Progenitor cell of endocrine pancreas (in vitro differentiated cells): Measurements from ENCODE around the gene TWNK. TPM values are rescaled to one million over a fixed set of nuclear protein-coding genes. Genes with fewer than 3 reads are reported as not detected.

Source experiments
- DNase-seq: peaks from one replicate; pipeline ENCODE4 v3.0.0; 2021; ENCODE audit warnings: low spot score; ENCODE audit not compliant: unreplicated experiment
- H3K27ac Mint-ChIP-seq: 2 replicates; pipeline ENCODE4 v1.8.0; 2021; ENCODE audit warnings: mild to moderate bottlenecking, moderate library complexity, mixed read lengths
- H3K27me3 Mint-ChIP-seq: 2 replicates; pipeline ENCODE4 v1.8.0; 2021; ENCODE audit warnings: mixed read lengths
- H3K36me3 Mint-ChIP-seq: 2 replicates; pipeline ENCODE4 v1.8.0; 2022; ENCODE audit warnings: mixed read lengths; ENCODE audit not compliant: insufficient read depth
- H3K4me1 Mint-ChIP-seq: 2 replicates; pipeline ENCODE4 v1.8.0; 2021; ENCODE audit warnings: low read depth, mixed read lengths
- H3K4me3 Mint-ChIP-seq: 2 replicates; pipeline ENCODE4 v1.8.0; 2021; ENCODE audit warnings: low read depth, mild to moderate bottlenecking, moderate library complexity, mixed read lengths
- H3K9me3 Mint-ChIP-seq: 2 replicates; pipeline ENCODE4 v1.8.0; 2021; ENCODE audit warnings: low read depth, mixed read lengths
- total RNA-seq: library from RNA; stranded (reverse); gene quantifications from 2 replicates; pipeline ENCODE4 v1.2.1, GENCODE V29; 2021
- TF ChIP-seq, protein P1 (sequence below): fragments of 200-600 bp; sonication (generic); IDR thresholded peaks from one replicate; pipeline ENCODE4 v1.5.0; 2021; ENCODE audit warnings: antibody characterized with exemption, mild to moderate bottlenecking; ENCODE audit not compliant: unreplicated experiment

The TWNK gene
- total RNA-seq, 1 donor from 2014 or later, result 13.3 TPM

DNA sequence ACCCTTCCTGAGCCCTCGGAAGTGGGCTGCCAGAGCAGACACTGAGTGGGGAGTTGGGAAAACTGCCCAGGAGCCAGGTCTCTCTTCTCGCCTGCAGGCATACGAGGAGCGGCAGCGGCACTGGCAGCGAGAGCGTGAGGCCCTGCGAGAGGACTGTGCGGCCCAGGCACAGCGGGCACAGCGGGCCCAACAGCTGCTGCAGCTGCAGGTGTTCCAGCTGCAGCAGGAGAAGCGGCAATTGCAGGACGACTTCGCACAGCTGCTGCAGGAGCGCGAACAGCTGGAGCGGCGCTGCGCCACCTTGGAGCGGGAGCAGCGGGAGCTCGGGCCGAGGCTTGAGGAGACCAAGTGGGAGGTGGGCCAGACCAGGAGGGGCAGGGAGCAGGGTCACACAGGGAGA lies 18.0 kb downstream of the TWNK start:
- Mint-ChIP-seq H3K27me3 (no peaks in the 10 kb centered on the region), H3K9me3 (no peaks in the 10 kb centered on the region), H3K27ac (no peak overlapping the region), H3K4me1 (peaks cover 12% of the 10 kb centered on the region), H3K36me3 (peaks cover 6% of the 10 kb centered on the region), H3K4me3 (no peak overlapping the region)
- TF ChIP-seq, protein P1, sequence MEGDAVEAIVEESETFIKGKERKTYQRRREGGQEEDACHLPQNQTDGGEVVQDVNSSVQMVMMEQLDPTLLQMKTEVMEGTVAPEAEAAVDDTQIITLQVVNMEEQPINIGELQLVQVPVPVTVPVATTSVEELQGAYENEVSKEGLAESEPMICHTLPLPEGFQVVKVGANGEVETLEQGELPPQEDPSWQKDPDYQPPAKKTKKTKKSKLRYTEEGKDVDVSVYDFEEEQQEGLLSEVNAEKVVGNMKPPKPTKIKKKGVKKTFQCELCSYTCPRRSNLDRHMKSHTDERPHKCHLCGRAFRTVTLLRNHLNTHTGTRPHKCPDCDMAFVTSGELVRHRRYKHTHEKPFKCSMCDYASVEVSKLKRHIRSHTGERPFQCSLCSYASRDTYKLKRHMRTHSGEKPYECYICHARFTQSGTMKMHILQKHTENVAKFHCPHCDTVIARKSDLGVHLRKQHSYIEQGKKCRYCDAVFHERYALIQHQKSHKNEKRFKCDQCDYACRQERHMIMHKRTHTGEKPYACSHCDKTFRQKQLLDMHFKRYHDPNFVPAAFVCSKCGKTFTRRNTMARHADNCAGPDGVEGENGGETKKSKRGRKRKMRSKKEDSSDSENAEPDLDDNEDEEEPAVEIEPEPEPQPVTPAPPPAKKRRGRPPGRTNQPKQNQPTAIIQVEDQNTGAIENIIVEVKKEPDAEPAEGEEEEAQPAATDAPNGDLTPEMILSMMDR, result no peak
- no peak for DNase-seq

DNA sequence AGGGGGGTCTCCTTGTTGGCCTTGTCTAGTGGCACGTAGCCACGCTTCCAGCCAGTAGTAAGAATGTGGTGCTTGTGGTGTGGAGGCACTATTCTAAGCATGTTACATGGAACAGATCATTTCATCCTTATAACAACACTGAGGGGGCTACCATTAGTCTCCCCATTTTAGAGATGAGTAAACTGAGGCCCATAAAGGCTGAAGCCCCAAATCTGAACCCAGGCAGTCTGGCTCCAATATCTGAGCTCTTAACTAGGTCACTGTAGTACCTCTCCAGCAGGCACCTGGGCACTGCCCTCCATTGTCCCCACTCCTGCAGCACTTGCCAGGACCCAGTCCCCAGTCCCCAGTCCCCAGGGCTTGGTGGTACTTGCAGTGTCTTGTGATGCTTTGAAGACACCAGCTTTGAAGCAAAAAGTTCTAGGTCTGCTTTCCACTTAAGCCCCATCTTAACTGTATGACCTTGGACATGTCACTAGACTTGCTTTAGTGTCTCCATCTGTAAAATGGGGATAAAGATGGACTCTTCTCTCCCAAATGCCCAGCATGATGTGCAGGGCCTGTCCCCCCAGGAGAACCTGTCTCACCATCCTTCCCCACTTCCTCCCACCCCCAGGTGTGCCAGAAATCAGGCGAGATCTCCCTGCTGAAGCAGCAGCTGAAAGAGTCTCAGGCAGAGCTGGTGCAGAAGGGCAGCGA lies 18.7 kb downstream of the TWNK start:
- Mint-ChIP-seq H3K9me3 (no peaks in the 10 kb centered on the region), H3K36me3 (peaks cover 6% of the 10 kb centered on the region), H3K27ac (no peak overlapping the region), H3K27me3 (no peaks in the 10 kb centered on the region), H3K4me1 (peaks cover 9% of the 10 kb centered on the region), H3K4me3 (no peak overlapping the region)
- TF ChIP-seq, protein P1, result no peak
- no peak for DNase-seq

DNA sequence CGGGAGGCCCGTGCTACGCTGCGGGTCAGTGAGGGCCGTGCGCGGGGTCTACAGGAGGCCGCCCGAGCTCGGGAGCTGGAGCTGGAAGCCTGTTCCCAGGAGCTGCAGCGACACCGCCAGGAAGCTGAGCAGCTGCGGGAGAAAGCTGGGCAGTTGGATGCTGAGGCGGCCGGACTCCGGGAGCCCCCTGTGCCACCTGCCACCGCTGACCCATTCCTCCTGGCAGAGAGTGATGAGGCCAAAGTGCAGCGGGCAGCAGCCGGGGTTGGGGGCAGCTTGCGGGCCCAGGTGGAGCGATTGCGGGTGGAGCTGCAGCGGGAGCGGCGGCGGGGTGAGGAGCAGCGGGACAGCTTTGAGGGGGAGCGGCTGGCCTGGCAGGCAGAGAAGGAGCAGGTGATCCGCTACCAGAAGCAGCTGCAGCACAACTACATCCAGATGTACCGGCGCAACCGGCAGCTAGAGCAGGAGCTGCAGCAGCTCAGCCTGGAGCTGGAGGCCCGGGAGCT lies 19.3 kb downstream of the TWNK start:
- TF ChIP-seq, protein P1, result no peak
- no peak overlapping the region for H3K4me3 Mint-ChIP-seq
- H3K36me3 Mint-ChIP-seq, result peaks cover 6% of the 10 kb centered on the region
- no peak overlapping the region for H3K27ac Mint-ChIP-seq
- no peaks in the 10 kb centered on the region for H3K9me3 Mint-ChIP-seq
- peaks cover 5% of the 10 kb centered on the region for H3K4me1 Mint-ChIP-seq
- no peaks in the 10 kb centered on the region for H3K27me3 Mint-ChIP-seq
- no peak for DNase-seq

DNA sequence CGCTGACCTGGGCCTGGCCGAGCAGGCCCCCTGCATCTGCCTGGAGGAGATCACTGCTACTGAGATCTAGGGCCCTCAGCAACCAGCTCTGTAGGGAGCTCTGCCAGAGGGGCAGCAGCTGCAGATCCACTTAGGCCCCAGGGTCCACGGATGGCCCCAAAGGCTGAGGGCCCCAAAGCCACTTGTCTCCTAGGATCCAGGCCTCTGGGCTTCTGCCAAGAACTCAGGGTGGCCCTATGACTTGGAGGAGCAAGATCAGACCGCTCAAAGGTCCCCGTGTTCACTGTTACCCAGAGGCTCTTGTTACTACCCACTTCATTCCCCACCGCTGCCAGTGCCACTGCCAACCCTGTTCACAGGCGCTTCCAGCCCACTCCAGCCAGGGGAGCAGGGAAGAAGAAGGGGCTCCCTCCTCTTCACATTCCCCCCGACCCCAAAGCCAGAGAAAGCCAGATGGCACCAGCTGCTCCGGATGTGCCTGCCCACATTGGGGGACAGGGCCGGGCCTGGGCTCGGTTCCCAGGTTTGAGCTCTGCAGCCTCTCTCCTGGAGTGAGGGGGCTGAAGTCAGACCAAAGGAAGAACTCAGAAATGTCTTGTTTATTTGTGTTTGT lies 19.9 kb downstream of the TWNK start:
- no peak for DNase-seq
- no peak overlapping the region for H3K27ac Mint-ChIP-seq
- no peaks in the 10 kb centered on the region for H3K27me3 Mint-ChIP-seq
- no peaks in the 10 kb centered on the region for H3K9me3 Mint-ChIP-seq
- H3K36me3 Mint-ChIP-seq, result peaks cover 6% of the 10 kb centered on the region
- TF ChIP-seq, protein P1, result no peak
- peaks cover 5% of the 10 kb centered on the region for H3K4me1 Mint-ChIP-seq
- no peak overlapping the region for H3K4me3 Mint-ChIP-seq

DNA sequence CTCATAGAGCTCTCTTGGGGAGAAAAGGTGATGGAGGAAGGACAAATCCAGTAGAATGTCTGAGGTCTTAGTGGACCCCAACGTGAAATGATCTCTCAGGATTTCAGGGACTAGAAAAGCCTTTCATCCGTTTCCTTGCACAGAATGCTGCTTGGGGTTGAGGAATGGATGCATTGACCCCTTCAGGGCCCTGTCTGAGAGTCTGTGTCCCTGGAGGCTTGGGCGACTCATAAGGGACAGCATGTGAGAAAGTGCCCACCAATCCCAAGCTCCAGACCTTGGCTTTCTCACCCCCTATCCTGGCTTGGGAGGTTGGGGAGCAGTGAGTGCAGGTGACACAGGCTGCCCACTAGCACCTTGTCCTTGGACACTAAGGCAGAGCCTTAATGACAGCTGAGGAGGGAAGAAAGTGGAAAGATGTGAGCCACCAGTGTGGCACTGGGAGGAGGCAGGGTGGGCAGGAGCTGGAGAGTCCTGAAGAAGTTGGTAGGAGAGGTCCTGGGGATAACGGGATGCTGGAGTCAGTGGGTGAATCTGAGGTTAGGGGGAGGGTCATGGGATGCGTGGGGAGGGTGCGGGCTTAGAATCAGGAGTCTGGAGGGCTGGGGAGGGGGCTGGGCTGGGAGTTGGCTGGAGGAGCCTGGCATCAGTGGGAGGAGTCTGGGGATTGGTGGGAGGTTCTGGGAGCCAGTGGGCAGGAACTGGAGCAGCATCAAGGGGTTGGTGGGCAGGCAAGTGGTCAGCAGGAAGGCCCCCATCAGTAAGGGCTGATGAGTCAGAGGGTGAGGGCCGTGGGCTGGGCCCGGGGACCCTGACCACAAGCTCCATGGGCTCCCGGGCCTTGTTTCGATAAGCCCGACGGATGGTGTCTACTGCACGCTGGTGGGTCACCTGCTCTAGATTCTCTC lies 20.8 kb downstream of the TWNK start:
- Mint-ChIP-seq H3K9me3 (no peaks in the 10 kb centered on the region), H3K27me3 (peaks cover 2% of the 10 kb centered on the region), H3K27ac (no peak overlapping the region), H3K4me1 (peaks cover 9% of the 10 kb centered on the region), H3K4me3 (no peak overlapping the region), H3K36me3 (peaks cover 6% of the 10 kb centered on the region)
- TF ChIP-seq, protein P1, result no peak
- DNase-seq, result no peak
